HG03558 (cell line): Measurements from ENCODE around the gene COPG2.
"Not testable (repeated sequence)": the region's sequence is repeated elsewhere in the genome, so short reads cannot be mapped to it uniquely, and the experiment has no call there.

ENCODE experiments used
- ATAC-seq: cut with Tn5 transposase; IDR thresholded peaks from one replicate; pipeline ENCODE4 v1.9.1; 2021; ENCODE audit warnings: moderate number of reproducible peaks; ENCODE audit not compliant: unreplicated experiment; ENCODE audit errors: extremely low read depth

COPG2 gene

DNA sequence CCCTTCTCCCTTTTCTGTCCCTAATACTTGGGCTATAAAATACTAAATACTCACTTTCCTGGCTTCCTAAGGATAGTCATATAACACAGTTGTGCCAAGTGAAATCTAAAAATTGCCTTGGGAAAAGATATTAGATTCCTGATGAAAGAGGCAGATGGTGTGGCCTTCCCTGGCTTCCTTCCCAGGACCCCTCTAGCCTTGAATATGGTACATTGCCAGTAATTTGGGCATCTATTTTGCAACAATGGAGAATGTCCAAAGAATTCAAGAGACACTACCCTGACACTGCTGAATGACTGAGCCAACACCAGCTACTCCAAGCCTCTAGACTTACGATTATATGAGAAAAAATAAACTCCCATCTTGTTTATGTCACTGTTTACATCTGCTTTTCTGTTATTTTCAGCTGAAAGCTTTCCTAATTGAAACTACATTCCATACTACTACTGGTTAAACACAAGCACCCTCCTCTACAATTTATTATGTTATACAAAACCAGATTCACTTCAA is 17.9 kb downstream of the COPG2 start:
- ATAC-seq, result no peak

DNA sequence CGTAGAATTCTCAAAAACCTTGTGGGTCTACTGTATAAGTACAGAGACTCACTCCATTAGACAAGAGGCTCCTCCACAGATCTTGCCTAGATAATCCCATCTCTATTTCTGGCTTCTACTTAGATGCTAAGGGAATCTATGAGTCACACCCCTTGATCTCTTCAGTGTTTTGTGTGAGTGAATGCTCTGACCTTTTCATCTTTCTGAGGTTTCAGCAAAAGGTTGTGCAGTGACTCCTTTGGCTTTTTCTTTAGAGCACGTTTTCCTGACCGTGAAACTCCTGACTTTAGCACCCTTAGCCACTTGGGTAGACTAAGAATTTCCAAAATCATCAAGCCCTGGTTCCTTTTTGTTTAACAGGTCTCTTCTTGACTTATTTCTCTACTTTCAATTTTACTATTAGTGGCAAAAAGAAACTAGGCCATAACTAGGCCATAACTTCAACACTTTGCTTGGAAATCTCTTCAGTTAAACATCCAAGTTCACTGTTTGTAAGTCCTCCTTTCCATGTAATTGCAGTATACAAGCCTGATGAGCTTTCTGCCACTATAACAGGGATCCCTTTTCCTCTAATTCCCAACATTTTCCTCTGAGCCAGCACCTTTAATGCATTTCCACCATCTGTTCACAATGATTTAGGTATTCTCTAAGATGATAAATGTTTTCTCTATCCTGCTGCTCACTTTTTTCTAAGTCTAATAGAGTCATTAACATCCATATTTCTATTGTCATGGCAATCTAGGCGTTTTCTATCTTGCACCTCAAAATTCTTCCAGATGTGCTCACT is 19.4 kb downstream of the COPG2 start:
- no peak for ATAC-seq

DNA sequence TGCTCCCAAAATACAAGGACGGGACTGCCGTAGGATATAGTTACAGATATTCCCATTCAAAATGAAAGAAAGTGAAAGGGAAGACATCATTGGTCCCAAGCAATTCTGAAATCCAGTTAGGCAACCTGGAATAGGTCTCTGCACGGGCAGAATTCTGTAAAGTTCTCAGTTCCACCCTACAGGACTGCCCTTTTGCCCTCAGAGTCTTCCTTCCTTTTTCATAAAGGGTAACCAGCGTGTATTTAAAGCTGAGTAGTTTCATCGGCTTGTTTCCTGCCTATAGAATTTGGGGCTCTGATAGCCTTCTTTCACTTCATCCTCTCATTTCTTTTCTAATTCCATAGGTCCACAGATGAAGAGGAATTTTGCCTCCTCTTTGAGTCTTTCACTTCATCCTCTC is 20.0 kb downstream of the COPG2 start:
- no peak for ATAC-seq

DNA sequence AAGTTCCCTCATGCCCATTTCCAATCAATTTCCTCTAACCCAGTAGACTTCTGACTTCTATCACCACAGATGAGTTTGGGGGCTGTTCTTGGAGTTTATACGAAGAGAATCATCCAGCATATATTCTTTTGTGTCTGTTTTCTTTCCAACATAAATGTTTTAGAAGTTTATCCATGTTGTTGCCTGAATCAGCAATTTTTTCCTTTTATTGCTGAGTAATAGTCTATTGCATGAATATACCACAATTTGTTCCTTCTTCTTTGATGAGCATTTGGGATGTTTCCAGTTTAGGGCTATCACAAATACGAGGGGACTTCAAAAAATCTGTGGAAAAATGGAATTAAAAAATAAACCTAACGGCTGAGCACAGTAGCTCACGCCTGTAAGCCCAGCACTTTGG is 26.2 kb downstream of the COPG2 start:
- ATAC-seq, result no peak

DNA sequence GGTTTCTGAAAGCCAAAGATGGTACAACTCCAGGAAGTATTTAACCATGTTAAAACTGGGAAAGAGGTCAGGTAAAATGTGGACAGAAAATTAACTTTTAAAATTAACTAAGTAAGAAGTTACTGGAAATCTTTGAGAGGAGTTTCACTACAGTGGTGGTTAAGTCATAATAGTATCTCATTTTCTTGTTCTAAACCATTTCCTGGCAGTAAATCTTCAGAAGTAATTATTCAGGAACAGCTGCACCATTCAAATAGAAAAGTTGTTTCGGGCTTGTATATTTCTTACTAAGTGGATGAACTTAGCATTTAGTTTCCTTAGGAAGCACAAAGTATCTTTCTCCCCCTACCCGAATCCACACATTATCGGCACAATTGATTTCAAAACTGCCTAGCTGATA is 27.1 kb downstream of the COPG2 start:
- ATAC-seq, result no peak

DNA sequence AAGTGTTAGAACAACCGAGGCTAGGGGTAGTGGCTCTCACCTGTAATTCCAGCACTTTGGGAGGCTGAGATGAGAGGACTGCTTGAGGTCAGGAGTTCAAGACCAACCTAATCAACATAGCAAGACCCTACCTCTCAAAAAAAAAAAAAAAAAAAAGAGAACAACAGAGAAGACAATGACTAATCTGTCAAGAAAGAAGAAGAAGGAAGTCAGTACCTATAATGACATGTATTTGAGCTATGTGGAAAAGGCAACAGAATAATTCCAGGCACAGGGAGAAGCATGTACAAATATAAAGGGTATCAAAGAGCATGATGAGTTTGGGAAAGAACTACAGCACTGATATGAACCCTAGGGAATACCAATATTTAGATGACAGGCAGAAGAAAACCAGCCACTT is 27.5 kb downstream of the COPG2 start:
- no peak for ATAC-seq

DNA sequence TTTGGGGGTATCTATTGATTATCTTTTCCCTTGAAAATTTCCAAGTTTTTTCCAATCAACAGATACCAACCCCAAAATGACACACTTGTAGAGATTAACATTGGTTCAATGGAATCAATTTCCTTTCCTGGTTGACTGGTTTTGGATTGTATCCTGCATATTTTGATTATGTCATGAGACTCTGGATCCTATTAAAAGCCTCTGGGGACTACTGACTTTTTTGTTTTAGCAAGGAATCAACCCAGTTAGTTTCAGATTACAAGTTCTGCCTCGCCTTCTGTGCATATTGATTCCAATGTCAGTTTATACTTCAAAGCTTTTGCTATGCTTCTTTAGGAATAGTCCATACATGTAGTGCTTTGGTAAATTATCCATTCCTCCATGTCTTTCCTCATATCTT is 29.2 kb downstream of the COPG2 start:
- ATAC-seq, result no peak

DNA sequence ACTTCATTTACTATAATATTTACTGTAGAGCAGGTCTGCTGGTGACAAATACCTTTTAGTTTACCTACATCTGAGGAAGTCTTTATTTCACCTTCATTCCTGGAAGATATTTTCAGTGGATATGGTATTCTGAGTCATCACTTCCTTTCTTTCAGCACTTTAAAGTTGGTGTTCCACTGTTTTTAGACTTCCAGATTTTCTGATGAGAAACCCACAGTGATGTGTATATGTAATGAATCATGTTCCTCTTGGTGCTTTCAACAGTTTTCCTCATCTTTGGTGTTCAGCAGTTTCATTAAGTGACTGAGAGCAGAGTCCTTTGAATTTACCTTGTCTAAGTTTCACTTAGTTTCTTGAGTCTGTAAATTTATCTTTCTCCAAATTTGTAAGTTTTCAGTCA is 36.4 kb downstream of the COPG2 start:
- ATAC-seq, result no peak

DNA sequence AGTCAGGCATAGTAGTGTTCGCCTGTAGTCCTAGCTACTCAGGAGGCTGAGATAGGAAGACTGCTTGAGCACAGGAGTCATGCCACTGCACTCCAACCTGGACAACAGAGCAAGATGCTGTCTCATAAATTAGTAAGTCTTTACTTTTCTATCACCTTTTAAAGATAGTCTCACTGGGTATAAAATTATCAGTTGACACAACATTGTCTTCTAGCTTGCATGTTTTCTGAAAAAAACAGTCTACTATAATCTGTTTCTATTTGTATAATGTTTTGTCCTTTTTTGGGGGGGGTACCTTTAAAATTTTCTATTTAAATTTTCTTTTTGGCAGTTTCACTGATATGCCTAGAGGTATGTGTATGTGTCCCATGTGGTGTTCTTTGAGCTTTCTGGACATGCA is 39.6 kb downstream of the COPG2 start:
- ATAC-seq, result no peak

DNA sequence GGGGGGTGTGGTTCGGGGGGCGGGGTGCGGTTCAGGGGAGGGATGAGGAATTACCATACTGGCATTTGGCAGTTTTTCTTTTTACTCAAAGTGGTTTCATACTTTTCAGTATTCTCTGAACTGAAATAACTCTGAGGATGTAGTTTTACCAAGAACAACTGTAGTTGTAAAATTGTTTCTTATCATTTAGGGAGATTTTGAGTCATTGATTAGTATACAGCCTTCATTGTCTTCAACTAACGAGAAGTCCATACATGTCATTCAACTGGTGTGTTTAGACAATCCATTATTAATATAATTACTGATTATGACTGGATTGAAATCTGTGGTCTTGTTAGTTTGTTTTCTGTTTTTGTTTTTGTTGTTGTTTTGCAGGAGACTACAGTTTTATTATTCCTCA is 40.8 kb downstream of the COPG2 start:
- no peak for ATAC-seq

DNA sequence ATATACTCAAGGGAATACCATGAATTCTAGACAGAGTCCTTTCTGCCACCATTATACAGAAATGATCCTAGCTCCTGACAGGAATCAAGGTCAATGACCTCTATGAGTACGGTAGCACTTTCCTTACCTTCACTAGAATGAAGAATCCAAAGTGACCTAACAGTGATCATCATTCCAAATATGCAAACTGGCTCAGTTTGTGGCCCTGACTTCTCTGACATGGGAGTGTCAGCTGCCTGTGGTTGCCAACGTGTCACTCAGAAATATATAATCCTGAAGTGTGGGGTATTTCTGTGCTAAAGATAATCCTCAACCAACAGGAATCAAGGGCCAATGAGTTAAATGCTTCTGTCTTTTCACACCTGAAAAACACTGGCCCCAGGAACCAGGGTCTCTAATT is 45.7 kb downstream of the COPG2 start:
- ATAC-seq, result no peak

DNA sequence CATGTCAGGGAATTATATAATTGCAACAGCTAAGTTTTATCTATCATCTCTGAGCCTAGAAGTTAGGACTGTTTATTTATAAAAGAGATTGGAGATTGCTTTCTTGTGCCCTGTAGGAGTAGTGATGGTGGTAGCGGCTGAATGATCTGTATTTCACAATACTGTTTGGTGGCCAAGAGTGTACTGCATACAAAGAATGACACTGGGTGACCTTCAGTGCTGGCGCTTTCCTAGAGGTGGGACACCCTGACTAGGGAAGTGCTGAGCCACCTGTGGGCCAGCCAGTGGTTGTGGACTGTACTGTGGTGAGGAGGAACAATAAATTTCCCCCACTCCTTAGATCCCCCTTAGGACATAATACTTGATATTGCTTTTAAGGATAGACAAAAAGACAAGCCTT is 53.0 kb downstream of the COPG2 start:
- ATAC-seq, result no peak

DNA sequence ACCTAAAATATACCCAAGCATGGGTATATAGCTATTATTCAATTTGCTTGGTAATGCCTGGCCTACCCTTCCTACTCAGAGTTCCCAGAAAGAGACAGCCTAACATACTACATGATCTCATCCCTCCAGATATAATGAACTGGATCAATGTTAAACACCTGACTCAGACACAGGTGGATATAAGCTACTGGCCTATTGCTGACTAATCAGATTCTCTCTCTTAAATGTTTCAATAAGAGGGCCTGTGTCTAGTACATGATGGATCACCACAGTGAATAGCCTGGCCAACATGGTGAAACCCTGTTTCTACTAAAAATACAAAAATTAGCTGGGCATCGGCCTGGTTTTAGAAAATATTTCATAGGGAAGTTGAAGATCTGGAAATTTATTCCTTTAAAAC is 54.1 kb downstream of the COPG2 start:
- no peak for ATAC-seq

DNA sequence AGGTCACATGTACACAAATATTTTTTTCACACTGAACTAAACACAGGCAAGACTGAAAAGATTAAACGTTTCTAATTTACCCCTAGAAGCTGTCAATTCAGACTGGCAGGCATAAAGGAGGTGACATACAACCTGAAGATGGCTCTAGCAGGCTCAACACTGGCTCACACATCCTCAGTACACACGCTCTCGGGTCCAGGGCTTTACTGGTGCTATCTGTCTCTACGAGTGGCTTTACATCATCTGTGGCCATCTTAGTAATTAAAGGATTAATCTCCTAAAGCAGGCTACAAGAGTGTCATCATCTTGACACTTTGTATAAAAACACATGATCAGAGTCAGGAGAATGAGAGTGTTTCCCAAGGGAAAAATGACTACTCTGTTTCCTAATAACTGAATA is 57.3 kb downstream of the COPG2 start:
- ATAC-seq, result no peak

DNA sequence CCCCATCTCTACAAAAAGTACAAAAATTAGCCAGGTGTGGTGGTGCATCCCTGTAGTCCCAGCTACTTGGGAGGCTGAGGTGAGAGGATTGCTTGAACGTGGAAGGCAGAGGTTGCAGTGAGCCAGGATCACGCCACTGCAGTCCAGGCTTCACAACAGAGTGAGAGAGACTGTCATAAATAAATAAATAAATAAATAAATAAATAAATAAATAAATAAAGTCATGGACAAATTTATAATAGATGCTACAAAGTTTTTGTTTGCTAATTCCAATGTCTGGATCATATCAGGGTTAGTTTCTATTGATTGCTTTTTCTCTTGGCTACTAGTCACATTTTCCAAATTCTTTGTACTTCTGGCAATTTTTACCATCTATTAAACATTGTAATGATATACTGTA is 61.5 kb downstream of the COPG2 start:
- not testable (repeated sequence) for ATAC-seq

DNA sequence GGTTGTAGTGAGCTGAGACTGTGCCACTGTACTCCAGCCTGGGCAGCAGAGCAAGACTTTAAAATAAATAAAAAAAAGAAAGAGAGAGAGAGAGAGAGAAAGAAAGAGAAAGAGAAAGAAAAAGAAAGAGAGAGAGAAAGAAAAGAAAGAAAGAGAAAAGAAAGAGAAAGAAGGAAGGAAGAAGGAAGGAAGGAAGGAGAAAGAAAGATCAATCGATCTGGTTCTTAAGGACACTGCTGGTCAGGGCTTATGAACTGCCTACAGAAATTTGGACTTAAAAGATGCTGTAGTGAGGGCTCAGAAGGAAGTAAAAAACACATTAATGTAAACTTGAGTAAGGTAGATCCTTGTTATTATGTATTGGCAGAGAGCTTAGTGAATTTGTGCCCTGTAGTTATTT is 62.4 kb downstream of the COPG2 start:
- no peak for ATAC-seq

DNA sequence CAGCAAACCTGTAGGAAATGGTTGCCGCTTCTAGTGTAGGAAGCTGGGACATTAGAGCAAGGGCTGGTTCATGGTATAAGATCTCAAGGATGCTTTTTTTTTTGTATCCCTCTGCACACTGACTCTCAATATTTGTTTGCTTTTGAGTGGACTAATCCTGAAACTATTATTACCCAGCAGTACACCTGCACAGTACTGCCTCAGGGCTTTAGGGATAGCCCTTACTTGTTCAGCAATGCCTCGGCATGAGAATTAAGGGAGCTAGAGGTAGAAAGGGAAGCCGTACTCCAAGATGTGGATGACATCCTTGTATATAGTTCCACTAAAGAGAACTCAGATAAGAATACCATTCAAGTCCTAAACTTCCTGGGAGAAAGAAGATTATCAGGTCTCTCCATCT is 70.5 kb downstream of the COPG2 start:
- no peak for ATAC-seq

DNA sequence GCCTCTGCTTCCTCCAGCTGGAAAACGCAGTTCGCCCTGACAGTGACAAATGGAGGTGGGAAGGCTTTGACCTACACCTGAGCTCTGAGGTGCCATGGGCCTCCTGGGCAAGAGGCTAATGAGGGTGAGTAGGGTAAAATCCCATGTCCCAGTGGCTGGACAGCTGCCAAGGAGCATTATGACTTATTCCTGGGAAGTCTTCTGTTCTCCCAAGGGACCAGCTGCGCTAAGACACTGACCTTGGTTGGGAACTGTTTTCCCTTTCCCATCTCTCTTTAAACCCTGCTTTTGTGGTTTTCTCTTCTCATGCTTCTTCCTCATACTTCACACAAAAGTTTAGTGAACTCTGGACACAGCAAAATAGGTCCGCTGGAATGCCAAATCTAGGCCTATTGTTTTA is 72.6 kb downstream of the COPG2 start:
- ATAC-seq, result no peak

DNA sequence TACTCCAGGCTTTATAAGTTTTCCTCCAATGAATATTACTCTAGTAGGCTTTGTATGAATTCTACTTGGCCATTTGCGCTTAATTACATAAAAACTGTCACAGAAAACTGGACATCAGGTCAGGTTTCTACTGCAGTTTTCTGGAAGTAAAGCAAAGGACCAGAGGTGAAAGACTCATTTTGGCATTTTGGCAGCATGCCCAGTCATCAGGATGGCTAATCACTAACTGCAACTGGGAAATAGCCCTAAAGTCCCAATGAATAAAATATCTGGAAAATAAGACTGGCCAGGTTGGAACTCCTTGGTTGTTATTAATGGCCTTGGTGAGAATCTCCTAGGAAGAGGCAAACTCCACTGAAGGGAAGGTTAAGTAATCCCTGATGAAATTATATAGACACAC is 75.5 kb downstream of the COPG2 start:
- ATAC-seq, result no peak

DNA sequence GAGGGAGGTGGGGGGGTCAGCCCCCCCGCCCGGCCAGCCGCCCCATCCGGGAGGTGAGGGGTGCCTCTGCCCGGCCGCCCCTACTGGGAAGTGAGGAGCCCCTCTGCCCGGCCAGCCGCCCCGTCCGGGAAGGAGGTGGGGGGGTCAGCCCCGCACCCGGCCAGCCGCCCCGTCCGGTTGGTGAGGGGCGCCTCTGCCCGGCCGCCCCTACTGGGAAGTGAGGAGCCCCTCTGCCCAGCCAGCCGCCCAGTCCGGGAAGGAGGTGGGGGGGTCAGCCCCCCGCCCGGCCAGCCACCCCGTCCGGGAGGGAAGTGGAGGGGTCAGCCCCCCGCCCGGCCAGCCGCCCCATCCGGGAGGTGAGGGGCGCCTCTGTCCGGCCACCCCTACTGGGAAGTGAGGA is 77.1 kb downstream of the COPG2 start:
- not testable (repeated sequence) for ATAC-seq

DNA sequence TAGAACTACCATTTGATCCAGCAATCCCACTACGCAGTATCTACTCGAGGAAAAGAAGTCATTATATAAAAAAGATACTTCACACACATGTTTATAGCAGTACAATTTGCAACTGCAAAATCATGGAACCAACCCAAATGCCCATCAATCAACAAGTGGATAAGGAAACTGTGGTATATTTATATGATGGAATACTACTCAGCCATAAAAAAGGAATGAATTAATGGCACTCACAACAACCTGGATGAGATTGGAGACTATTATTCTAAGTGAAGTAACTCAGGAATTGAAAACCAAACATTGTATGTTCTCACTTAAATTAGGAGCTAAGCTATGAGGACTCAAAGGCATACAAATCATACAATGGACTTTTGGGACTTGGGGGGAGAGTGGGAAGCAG is 82.6 kb downstream of the COPG2 start:
- ATAC-seq, result not testable (repeated sequence)

DNA sequence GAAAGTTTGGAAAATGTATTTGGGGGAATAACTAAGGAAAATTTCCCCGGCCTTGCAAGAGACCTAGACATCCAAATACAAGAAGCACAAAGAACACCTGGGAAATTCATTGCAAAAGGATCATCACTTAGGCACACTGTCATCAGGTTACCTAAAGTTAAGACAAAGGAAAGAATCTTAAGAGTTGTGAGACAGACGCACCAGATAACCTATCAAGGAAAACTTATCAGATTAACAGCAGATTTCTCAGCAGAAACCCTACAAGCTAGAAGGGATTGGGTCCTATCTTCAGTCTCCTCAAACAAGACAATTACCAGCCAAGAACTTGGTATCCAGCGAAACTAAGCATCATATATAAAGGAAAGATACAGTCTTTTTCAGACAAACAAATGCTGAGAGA is 93.4 kb downstream of the COPG2 start:
- not testable (repeated sequence) for ATAC-seq
